ENCODE data around the gene CXCL13. TPM values are rescaled to one million over a fixed set of nuclear protein-coding genes. Genes with fewer than 3 reads are reported as not detected.

CXCL13 gene
- total and polyA plus RNA-seq, 2 experiments from 2014 or later = not detected

DNA sequence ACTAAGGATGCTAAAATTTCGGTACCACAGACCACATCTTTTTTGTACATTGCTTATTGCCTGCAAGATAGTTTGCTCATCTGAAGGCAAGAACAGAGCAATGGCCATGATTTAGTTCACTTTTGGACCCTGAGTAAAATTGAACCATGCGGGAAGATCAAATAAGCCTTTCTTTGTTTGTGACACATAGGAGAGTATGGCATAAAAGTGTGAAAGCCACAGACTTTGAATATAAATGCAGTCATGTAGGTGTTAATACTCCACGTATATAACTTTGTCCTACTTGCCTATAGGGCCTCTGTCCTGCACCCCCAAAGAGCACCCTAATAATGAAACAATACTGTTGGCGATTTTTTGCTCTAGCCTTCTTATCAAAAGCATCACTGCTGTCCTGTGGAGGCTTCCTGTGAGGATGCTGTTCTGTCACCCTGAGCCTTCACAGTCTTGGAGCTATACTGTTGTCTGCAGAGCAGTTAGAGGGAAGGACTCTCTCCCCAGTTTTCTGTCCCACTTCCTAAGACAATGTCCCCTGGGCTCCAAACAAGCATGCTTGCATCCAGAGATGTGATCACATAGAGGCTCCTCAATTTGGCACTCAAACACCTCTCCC lies 10.2 kb upstream of the CXCL13 start:
- Histone ChIP-seq H3K36me3 (no peaks in the 10 kb centered on the region), H3K27me3 (no peaks in the 10 kb centered on the region), H3K9me3 (ENCODE audit: low read depth) (no peaks in the 10 kb centered on the region), H3K4me3 (no peak overlapping the region), H3K4me1 (ENCODE audit: low read depth) (no peaks in the 10 kb centered on the region), H3K27ac (no peak overlapping the region)
- TF ChIP-seq, protein P1, sequence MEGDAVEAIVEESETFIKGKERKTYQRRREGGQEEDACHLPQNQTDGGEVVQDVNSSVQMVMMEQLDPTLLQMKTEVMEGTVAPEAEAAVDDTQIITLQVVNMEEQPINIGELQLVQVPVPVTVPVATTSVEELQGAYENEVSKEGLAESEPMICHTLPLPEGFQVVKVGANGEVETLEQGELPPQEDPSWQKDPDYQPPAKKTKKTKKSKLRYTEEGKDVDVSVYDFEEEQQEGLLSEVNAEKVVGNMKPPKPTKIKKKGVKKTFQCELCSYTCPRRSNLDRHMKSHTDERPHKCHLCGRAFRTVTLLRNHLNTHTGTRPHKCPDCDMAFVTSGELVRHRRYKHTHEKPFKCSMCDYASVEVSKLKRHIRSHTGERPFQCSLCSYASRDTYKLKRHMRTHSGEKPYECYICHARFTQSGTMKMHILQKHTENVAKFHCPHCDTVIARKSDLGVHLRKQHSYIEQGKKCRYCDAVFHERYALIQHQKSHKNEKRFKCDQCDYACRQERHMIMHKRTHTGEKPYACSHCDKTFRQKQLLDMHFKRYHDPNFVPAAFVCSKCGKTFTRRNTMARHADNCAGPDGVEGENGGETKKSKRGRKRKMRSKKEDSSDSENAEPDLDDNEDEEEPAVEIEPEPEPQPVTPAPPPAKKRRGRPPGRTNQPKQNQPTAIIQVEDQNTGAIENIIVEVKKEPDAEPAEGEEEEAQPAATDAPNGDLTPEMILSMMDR (IDR thresholded peaks at IDR 0.05; ENCODE audit: low read depth, low read length) = no peak
- no peak for DNase-seq (ENCODE audit: low read depth in 1 of 2, low spot score in 1 of 2)

GRCh38 chr4:77599378-77599777 lies 6.2 kb upstream of the CXCL13 start:
- Histone ChIP-seq H3K27me3 (no peaks in the 10 kb centered on the region), H3K4me3 (no peak overlapping the region), H3K27ac (no peak overlapping the region), H3K36me3 (no peaks in the 10 kb centered on the region), H3K4me1 (ENCODE audit: low read depth) (no peaks in the 10 kb centered on the region), H3K9me3 (ENCODE audit: low read depth) (no peaks in the 10 kb centered on the region)
- TF ChIP-seq, protein P1 (IDR thresholded peaks at IDR 0.05; ENCODE audit: low read depth, low read length) = peak; percentile 76
- peak in 1 of 2 donors; percentile 68 for DNase-seq (ENCODE audit: low read depth in 1 of 2, low spot score in 1 of 2)

- no peaks in the 10 kb centered on the region for H3K27me3 ChIP-seq
- no peaks in the 10 kb centered on the region for H3K9me3 ChIP-seq (ENCODE audit: low read depth)
- H3K4me1 ChIP-seq (ENCODE audit: low read depth) = no peaks in the 10 kb centered on the region
- no peak overlapping the region for H3K27ac ChIP-seq
- no peak overlapping the region for H3K4me3 ChIP-seq
- TF ChIP-seq, protein P1 (IDR thresholded peaks at IDR 0.05; ENCODE audit: low read depth, low read length) = peak; percentile 86
- H3K36me3 ChIP-seq = no peaks in the 10 kb centered on the region
- DNase-seq (ENCODE audit: low read depth in 1 of 2, low spot score in 1 of 2) = peak; percentile 61 to 63
Observed at GRCh38 chr4:77600521-77601451, 4.8 kb upstream of the CXCL13 start.

DNA sequence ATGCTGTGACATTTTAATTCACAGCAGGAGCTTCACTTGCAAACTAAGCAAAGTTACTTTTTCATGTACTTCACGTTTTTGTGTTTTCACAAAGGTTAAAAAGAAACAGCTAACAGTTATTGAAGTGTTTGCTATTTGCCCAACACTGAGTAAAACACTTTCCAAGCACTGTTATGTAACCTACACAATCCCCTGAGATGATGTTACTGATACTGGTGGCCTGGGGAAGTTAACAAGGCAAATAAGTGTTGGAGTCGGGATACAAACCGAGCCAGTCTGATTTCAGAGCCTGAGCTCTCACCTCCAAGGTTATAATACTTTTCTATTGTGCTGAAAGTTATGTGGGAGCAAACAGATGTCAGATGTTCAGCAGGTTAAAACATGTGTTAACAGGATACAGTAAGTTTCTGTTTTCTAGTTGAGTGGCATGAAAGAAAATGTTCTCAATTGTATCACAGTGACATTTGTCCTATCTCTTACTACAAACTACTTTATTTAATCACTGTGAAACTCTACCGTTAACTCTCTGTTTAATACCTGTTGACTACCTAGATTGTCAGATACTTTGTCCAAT lies 3.9 kb upstream of the CXCL13 start:
- Histone ChIP-seq H3K4me3 (no peak overlapping the region), H3K27ac (no peak overlapping the region), H3K9me3 (ENCODE audit: low read depth) (no peaks in the 10 kb centered on the region), H3K27me3 (no peaks in the 10 kb centered on the region), H3K36me3 (no peaks in the 10 kb centered on the region), H3K4me1 (ENCODE audit: low read depth) (no peaks in the 10 kb centered on the region)
- DNase-seq (ENCODE audit: low read depth in 1 of 2, low spot score in 1 of 2) = no peak
- TF ChIP-seq, protein P1 (IDR thresholded peaks at IDR 0.05; ENCODE audit: low read depth, low read length) = no peak

DNA sequence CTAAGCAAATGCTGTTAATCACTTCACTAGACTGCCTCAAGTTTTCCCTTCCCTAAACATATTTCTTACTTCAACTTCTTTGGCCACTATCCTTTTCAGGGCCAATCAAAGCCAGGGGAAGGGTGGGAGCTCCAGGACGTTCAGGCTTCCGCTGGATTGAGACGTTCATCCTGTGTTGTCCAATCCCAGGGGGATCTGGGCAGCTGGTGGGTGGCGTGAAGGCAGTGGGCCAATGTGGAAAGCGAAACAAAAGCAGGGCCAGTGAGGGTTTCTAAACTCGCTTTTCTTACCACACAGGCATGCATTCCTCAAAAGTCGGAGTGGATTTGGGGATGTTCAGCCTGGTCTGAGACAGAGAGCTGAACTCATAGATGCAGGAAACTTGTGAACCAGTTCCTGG lies 7.6 kb downstream of the CXCL13 start:
- H3K36me3 ChIP-seq = no peaks in the 10 kb centered on the region
- no peak overlapping the region for H3K4me3 ChIP-seq
- H3K27ac ChIP-seq = no peak overlapping the region
- H3K4me1 ChIP-seq (ENCODE audit: low read depth) = no peaks in the 10 kb centered on the region
- TF ChIP-seq, protein P1 (IDR thresholded peaks at IDR 0.05; ENCODE audit: low read depth, low read length) = no peak
- no peaks in the 10 kb centered on the region for H3K9me3 ChIP-seq (ENCODE audit: low read depth)
- DNase-seq (ENCODE audit: low read depth in 1 of 2, low spot score in 1 of 2) = peak in 1 of 2 donors; percentile 70
- no peaks in the 10 kb centered on the region for H3K27me3 ChIP-seq
